Measurements from ENCODE around the gene F7.

Gene F7

DNA sequence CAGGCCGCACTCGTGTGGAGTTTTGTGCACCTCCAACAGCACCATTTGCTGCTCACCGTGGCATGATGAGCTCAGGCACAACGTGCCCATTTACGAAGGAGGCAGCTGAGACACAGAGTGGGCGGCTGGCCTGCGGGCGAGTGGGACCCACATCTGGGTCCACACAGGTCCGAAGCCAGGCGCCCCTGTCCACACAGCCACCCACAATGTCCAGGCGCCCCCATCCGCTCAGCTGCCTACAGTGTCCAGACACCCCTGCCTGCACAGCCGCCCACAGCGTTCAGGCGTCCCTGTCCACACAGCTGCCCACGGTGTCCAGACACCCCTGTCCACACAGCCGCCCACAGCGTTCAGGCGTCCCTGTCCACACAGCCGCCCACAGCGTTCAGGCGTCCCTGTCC lies 42.5 kb upstream of the F7 start:
- H3K4me3 ChIP-seq (ENCODE audit: low read depth in 1 of 2, low read length in 2 of 2) = no peak overlapping the region
- H3K36me3 ChIP-seq (ENCODE audit: insufficient read depth, low read length) = no peaks in the 10 kb centered on the region
- H3K4me1 ChIP-seq (ENCODE audit: insufficient read depth, low read length) = no peaks in the 10 kb centered on the region
- H3K9me3 ChIP-seq (ENCODE audit: low read length) = no peaks in the 10 kb centered on the region
- H3K9ac ChIP-seq (ENCODE audit: low read length) = no peak overlapping the region
- no peaks in the 10 kb centered on the region for H3K27me3 ChIP-seq (ENCODE audit: control insufficient read depth in 1 of 2, insufficient read depth in 2 of 2, low read length in 2 of 2)
- H3K27ac ChIP-seq (ENCODE audit: low read depth, low read length) = no peak overlapping the region

DNA sequence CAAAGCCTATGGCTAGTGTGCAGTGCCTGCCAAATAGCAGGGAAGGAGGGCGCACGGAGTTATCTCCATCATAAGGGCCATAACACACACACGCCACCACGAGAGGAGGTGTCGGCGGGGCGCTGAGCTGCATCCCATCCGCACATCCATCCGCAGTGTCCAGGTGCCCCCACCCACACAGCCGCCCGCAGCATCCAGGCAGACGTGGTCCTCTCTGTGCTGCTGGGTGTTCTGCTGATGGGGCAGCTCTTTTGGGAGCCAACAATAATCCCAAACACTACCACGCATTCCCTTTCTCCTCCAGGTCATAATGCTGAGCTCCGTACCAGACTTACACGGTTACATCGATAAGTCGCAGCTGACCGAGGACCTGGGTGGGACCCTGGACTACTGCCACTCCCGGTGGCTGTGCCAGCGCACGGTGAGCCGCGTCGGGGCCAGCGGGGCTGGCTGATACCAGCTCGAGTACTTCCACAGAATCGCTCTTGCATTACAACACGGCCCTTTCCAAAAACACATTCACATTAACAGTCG lies 41.5 kb upstream of the F7 start:
- no peaks in the 10 kb centered on the region for H3K9me3 ChIP-seq (ENCODE audit: low read length)
- no peaks in the 10 kb centered on the region for H3K27me3 ChIP-seq (ENCODE audit: control insufficient read depth in 1 of 2, insufficient read depth in 2 of 2, low read length in 2 of 2)
- H3K4me3 ChIP-seq (ENCODE audit: low read depth in 1 of 2, low read length in 2 of 2) = no peak overlapping the region
- no peaks in the 10 kb centered on the region for H3K4me1 ChIP-seq (ENCODE audit: insufficient read depth, low read length)
- H3K36me3 ChIP-seq (ENCODE audit: insufficient read depth, low read length) = no peaks in the 10 kb centered on the region
- no peak overlapping the region for H3K27ac ChIP-seq (ENCODE audit: low read depth, low read length)
- no peak overlapping the region for H3K9ac ChIP-seq (ENCODE audit: low read length)

DNA sequence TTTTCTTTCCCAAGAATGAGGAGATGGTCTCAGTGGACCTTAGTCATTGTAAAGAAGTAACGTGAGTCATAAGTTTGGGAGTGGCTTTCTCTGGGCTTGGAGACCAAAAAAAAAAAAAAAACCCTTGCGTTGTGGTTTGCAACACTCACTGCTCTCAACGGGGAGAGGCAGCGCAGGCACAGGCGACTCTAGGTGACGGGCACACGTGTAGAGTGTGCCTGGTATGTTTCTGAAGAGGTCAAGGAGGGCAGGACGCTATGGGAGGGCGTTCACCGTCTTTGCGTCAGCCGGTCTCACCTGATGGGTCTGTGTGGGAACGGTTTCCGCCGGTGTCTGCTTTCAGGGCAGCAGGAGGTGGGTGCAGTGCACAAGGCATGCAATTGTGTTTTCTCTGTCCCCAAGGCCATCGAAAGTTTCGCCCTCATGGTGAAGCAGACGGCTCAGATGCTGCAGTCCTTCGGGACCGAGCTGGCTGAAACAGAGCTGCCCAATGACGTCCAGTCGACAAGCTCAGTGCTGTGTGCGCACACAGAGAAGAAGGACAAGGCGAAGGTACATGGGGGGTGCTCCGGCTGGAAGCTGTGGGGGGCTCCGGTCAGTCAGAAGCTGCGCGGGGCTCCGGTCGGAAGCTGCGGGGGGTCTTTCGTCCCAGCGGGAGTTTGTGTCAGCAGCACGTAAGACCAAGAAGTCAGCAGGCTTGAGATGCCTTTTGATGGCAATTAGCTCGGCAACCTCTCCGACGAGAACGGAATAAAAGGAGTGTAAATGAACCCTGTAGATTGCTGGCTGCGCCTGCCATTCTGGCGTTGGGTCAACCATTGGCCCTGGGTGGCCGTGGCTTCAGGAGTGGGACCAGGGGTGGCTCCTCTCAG lies 40.8 kb upstream of the F7 start:
- Histone ChIP-seq H3K27ac (ENCODE audit: low read depth, low read length) (no peak overlapping the region), H3K36me3 (ENCODE audit: insufficient read depth, low read length) (no peaks in the 10 kb centered on the region), H3K27me3 (ENCODE audit: control insufficient read depth in 1 of 2, insufficient read depth in 2 of 2, low read length in 2 of 2) (no peaks in the 10 kb centered on the region)

DNA sequence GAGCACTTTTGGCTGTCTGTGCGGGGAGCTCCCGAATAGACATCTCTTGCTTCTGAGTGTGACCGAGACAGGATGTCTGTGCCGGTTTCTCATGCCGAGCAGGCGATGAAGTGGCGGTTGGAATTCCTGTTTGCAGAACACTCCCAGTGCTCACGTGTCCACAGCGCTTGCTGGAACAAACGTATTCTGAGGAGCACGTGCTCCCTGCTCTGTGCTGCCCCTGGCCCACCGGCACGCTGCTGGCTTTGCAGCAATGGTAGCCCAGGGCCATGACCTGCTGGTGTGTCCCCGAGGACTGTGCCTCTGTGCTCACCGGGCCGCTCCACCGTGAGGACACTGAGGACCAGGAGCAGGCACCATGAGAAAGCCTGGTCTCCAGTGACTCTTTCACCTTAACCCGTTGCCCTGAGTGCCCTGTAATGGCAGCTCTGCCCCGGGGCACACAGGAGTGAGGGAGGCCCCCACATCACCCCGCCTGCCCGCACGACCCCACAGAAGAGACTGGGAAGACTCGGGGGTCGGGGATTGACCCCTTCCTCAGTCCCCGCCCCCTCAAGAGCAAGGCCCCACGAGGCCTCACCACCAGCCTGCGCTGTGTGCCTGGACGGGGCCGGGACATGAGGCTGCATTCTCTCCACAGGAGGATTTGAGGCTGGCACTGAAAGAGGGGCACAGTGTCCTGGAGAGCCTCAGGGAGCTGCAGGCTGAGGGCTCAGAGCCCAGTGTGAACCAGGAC lies 40.0 kb upstream of the F7 start:
- H3K36me3 ChIP-seq (ENCODE audit: insufficient read depth, low read length) = no peaks in the 10 kb centered on the region
- no peaks in the 10 kb centered on the region for H3K27me3 ChIP-seq (ENCODE audit: control insufficient read depth in 1 of 2, insufficient read depth in 2 of 2, low read length in 2 of 2)

More for the DNA sequence above, 40.8 kb upstream of the F7 start:
- H3K9me3 ChIP-seq (ENCODE audit: low read length) = no peaks in the 10 kb centered on the region
- no peaks in the 10 kb centered on the region for H3K4me1 ChIP-seq (ENCODE audit: insufficient read depth, low read length)
- no peak overlapping the region for H3K4me3 ChIP-seq (ENCODE audit: low read depth in 1 of 2, low read length in 2 of 2)
- H3K9ac ChIP-seq (ENCODE audit: low read length) = no peak overlapping the region

DNA sequence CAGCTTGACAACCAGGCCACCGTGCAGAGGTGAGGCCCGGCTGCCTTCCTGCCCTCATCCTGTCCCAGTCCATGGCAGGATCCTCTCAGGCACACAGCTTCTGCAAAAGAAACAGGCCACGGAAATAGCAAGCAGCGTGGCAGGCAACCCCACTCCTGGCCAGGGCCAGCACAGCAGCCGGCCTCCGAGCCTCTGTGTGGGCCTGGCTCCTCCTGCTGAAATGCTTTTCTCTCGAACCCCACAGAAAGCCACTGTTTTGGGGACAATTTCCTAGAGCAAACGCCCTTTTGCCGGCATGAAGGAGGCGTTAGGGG lies 39.5 kb upstream of the F7 start:
- Histone ChIP-seq H3K4me1 (ENCODE audit: insufficient read depth, low read length) (no peaks in the 10 kb centered on the region), H3K27ac (ENCODE audit: low read depth, low read length) (no peak overlapping the region), H3K4me3 (ENCODE audit: low read depth in 1 of 2, low read length in 2 of 2) (no peak overlapping the region), H3K36me3 (ENCODE audit: insufficient read depth, low read length) (no peaks in the 10 kb centered on the region), H3K9me3 (ENCODE audit: low read length) (no peaks in the 10 kb centered on the region), H3K27me3 (ENCODE audit: control insufficient read depth in 1 of 2, insufficient read depth in 2 of 2, low read length in 2 of 2) (no peaks in the 10 kb centered on the region), H3K9ac (ENCODE audit: low read length) (no peak overlapping the region)

More for the DNA sequence above, 40.0 kb upstream of the F7 start:
- Histone ChIP-seq H3K9ac (ENCODE audit: low read length) (no peak overlapping the region), H3K4me1 (ENCODE audit: insufficient read depth, low read length) (no peaks in the 10 kb centered on the region), H3K4me3 (ENCODE audit: low read depth in 1 of 2, low read length in 2 of 2) (no peak overlapping the region), H3K27ac (ENCODE audit: low read depth, low read length) (no peak overlapping the region), H3K9me3 (ENCODE audit: low read length) (no peaks in the 10 kb centered on the region)

DNA sequence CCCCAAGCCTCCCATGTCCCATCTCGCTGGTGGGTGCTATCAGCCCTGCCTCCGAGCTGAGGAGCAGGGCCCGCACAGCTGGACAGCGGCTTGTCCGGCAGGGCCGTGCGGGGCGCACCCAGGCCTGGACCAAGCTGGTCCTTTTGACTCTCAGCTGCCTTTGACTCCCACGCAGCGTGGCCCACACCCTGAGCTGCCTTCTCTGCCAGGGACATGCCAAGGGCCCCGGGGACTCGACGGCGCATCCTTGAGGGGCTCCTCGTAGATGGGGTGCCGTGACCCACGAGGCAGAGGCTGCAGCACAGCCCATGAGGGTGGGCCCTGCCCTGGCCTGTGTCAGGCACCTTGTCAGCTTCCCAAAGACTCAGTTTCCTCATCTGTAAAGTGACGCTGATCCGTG lies 38.8 kb upstream of the F7 start:
- H3K27me3 ChIP-seq (ENCODE audit: control insufficient read depth in 1 of 2, insufficient read depth in 2 of 2, low read length in 2 of 2) = no peaks in the 10 kb centered on the region
- H3K4me1 ChIP-seq (ENCODE audit: insufficient read depth, low read length) = no peaks in the 10 kb centered on the region
- H3K4me3 ChIP-seq (ENCODE audit: low read depth in 1 of 2, low read length in 2 of 2) = no peak overlapping the region
- H3K9ac ChIP-seq (ENCODE audit: low read length) = no peak overlapping the region
- H3K36me3 ChIP-seq (ENCODE audit: insufficient read depth, low read length) = no peaks in the 10 kb centered on the region
- H3K9me3 ChIP-seq (ENCODE audit: low read length) = no peaks in the 10 kb centered on the region
- H3K27ac ChIP-seq (ENCODE audit: low read depth, low read length) = no peak overlapping the region

DNA sequence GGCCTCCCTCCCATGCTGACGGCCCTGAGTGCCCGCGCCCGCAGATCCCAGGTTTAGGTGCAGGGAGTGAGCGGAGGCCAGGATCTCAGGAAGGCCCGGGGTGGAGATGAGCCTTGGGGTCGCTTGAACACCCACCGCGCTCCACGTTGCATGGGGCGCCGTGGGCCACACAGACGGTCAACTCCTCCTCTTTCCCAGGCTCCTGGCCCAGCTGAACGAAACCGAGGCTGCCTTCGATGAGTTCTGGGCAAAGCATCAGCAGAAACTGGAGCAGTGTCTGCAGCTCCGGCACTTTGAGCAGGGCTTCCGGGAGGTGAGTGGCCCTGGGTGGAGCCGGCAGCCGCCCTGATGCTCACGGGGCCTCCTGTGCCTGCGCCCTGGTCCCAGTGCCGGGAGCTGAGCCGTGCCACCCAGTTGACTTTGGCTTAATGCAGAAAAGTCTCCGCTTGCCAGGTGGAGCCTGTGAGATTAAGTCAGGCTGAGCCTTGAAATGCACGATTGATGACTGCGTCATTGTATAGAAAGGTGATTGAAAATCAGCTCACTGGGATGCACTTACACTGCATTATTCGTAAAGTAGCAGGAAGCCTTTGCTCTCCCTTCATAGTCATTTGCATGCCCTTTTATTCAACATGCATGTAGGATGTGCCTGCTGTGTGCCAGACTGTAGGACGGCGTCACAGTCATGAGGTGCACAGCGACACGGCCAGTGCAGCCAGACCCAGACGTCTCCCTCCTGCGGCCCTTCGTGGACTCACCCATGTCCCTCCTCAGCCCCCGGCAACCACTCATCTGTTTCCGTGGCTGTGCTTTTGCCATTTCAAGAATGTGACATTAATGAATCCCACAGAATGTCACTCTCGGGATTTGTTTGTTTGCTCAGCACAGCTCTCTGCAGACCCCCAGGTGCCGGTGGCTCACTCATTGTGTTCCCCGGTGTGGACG lies 35.5 kb upstream of the F7 start:
- Histone ChIP-seq H3K36me3 (ENCODE audit: insufficient read depth, low read length) (no peaks in the 10 kb centered on the region), H3K4me1 (ENCODE audit: insufficient read depth, low read length) (no peaks in the 10 kb centered on the region), H3K9ac (ENCODE audit: low read length) (no peak overlapping the region), H3K27me3 (ENCODE audit: control insufficient read depth in 1 of 2, insufficient read depth in 2 of 2, low read length in 2 of 2) (no peaks in the 10 kb centered on the region), H3K9me3 (ENCODE audit: low read length) (no peaks in the 10 kb centered on the region), H3K27ac (ENCODE audit: low read depth, low read length) (no peak overlapping the region), H3K4me3 (ENCODE audit: low read depth in 1 of 2, low read length in 2 of 2) (no peak overlapping the region)

DNA sequence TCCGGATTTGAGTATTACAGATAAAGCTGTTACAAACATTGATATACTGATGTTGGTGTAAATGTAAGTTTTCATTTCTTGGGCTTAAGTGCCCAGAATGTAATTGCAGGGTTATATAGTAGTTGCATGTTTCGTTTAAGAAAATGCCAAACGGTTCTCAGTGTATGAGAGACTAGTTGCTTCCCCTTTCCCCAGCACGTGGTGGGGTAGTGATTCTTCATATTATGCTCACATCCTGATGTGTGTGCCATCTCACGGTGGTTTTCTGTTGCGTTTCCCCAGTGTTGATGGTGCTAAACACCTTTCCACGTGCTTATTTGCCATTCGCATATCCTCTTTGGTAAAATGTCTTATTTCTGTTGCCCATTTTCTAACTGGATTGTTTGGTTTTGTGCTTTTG lies 34.7 kb upstream of the F7 start:
- Histone ChIP-seq H3K27me3 (ENCODE audit: control insufficient read depth in 1 of 2, insufficient read depth in 2 of 2, low read length in 2 of 2) (no peaks in the 10 kb centered on the region), H3K9me3 (ENCODE audit: low read length) (no peaks in the 10 kb centered on the region), H3K27ac (ENCODE audit: low read depth, low read length) (no peak overlapping the region), H3K4me3 (ENCODE audit: low read depth in 1 of 2, low read length in 2 of 2) (no peak overlapping the region), H3K36me3 (ENCODE audit: insufficient read depth, low read length) (no peaks in the 10 kb centered on the region), H3K9ac (ENCODE audit: low read length) (no peak overlapping the region), H3K4me1 (ENCODE audit: insufficient read depth, low read length) (no peaks in the 10 kb centered on the region)

DNA sequence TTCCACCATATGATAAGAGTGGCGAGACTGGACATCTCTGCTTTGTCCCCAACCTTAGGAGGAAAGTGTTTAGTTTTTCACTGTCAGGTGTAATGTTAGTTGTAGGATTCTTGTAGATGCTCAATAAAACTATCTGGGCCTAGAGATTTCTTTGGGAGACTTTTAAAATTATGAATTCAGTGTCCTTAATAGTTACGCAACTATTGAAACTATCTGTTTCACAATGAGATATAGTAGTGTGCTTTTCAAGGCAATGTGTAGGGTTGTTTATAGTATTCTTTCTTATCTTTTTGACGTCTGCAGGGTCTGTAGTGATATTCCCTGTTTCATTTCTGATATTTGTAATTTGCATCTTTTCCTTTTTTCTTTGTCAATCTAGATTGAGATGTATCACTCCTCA lies 33.2 kb upstream of the F7 start:
- Histone ChIP-seq H3K4me1 (ENCODE audit: insufficient read depth, low read length) (no peaks in the 10 kb centered on the region), H3K4me3 (ENCODE audit: low read depth in 1 of 2, low read length in 2 of 2) (no peak overlapping the region), H3K9me3 (ENCODE audit: low read length) (no peaks in the 10 kb centered on the region), H3K9ac (ENCODE audit: low read length) (no peak overlapping the region), H3K36me3 (ENCODE audit: insufficient read depth, low read length) (no peaks in the 10 kb centered on the region), H3K27ac (ENCODE audit: low read depth, low read length) (no peak overlapping the region), H3K27me3 (ENCODE audit: control insufficient read depth in 1 of 2, insufficient read depth in 2 of 2, low read length in 2 of 2) (no peaks in the 10 kb centered on the region)

DNA sequence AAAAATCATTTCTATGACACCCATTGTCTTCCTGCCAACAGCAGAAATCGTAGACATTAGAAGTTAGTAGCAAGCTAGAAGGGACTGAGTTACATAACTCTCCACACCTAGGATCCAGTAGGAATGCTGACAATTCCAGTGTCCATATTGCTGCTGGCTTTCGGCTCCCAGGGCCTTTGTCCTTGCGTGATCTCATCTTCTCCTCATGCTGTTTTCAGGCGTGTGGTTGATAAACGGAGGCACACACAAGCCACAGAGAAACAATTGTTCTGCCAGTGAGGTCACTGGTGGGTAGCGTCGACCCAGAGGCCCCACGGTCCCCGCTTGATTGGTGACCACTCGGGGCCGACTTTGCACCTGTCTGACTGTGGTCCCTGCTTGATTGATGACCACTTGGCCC lies 31.6 kb upstream of the F7 start:
- Histone ChIP-seq H3K36me3 (ENCODE audit: insufficient read depth, low read length) (no peaks in the 10 kb centered on the region), H3K9ac (ENCODE audit: low read length) (no peak overlapping the region)

DNA sequence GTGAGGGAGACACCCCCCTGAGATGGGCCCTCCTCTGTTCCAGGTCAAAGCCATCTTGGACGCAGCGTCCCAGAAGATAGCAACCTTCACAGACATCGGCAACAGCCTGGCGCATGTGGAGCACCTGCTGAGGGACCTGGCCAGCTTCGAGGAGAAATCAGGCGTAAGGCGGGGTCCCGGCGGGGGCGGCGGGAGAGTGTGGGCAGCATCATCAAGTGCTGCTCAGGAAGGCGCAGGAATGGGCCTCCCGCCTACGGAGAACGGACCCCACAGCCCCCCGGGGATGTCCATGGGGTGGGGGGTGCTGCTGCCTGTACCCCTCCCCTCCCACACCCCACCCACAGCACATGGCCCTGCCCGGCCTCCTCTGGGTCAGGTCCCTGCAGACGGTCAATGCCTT lies 31.2 kb upstream of the F7 start:
- no peaks in the 10 kb centered on the region for H3K36me3 ChIP-seq (ENCODE audit: insufficient read depth, low read length)
- H3K27me3 ChIP-seq (ENCODE audit: control insufficient read depth in 1 of 2, insufficient read depth in 2 of 2, low read length in 2 of 2) = no peaks in the 10 kb centered on the region
- H3K9me3 ChIP-seq (ENCODE audit: low read length) = no peaks in the 10 kb centered on the region
- no peak overlapping the region for H3K9ac ChIP-seq (ENCODE audit: low read length)
- no peak overlapping the region for H3K4me3 ChIP-seq (ENCODE audit: low read depth in 1 of 2, low read length in 2 of 2)
- H3K4me1 ChIP-seq (ENCODE audit: insufficient read depth, low read length) = no peaks in the 10 kb centered on the region
- no peak overlapping the region for H3K27ac ChIP-seq (ENCODE audit: low read depth, low read length)

More for the DNA sequence above, 31.6 kb upstream of the F7 start:
- Histone ChIP-seq H3K27me3 (ENCODE audit: control insufficient read depth in 1 of 2, insufficient read depth in 2 of 2, low read length in 2 of 2) (no peaks in the 10 kb centered on the region), H3K4me1 (ENCODE audit: insufficient read depth, low read length) (no peaks in the 10 kb centered on the region), H3K9me3 (ENCODE audit: low read length) (no peaks in the 10 kb centered on the region), H3K4me3 (ENCODE audit: low read depth in 1 of 2, low read length in 2 of 2) (no peak overlapping the region), H3K27ac (ENCODE audit: low read depth, low read length) (no peak overlapping the region)
